Amniotic stem cell (primary cell): ENCODE results near the gene DERL2.

Source experiments
- DNase-seq: peaks from one replicate; lab custom pipeline; 2025; lab: John Stamatoyannopoulos, UW

Gene DERL2

GRCh38 chr17:5485270-5486205, at the start of gene DERL2:
Gene DERL2, minus strand, starts transcription at chr17:5486178. Its CDS starts 17 bp downstream, at chr17:5486161.
- DNase-seq = no peak

GRCh38 chr17:5535436-5535835, 49.5 kb upstream of the DERL2 start:
- DNase-seq = no peak

DNA sequence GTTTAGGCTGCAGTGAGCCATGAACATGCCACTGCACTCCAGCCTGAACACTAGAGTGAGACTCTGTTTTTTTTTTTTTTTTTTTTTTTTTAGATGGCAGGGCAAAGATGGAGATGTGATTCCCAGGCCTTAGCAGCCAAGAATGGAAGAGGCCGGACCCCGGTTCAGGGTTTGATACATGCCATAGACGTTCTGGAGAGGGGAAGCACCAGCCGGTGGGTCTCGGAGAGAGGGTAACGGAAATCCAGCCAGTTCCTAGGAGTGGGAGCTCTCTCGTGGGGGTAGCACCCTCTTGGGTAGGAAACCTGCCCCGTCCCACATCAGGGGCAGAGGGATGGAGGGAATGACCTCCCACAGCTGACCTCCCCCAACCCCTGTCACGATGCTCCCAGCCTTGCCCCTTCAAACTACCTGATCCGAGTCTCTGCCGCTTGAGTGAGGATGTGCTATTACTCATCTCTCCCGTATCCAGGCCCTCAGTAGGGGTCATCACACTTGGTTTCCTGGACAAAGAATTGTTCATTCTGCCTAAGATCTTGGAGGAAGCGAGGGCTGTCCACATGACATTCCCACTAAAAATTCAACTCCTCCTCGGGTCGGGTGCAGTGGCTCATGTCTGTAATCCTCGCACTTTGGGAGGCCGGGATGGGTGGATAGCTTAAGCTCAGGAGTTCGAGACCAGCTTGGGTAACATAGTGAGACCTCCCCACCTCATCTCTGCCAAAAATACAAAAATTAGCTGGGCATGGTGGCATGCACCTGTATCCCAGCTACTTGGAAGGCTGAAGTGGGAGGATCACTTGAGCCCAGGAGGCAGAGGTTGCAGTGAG, 47.7 kb upstream of the DERL2 start:
- DNase-seq = no peak

DNA sequence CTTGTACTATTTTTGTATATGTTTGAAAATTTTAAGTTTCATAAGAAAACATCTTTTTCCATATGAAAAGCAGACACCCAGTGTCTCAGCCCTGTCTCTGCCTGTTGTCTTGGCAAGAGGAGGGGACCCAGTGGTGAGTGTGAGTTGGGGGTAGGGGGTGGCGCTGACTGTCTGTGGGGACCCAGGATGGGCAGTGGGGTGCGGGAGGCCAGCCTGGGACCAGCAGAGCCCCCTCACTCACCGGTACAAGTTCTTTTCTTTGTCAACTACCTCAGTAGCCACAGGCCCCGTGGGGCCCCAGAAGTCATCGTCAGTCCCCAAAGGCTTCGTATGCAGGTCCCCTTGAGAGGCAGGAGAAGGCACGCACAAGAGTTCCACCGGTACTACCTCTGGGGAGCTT, 46.6 kb upstream of the DERL2 start:
- DNase-seq = no peak

GRCh38 chr17:5531085-5531418, 45.1 kb upstream of the DERL2 start:
- DNase-seq = no peak

GRCh38 chr17:5530265-5531084, 44.5 kb upstream of the DERL2 start:
- DNase-seq = no peak

DNA sequence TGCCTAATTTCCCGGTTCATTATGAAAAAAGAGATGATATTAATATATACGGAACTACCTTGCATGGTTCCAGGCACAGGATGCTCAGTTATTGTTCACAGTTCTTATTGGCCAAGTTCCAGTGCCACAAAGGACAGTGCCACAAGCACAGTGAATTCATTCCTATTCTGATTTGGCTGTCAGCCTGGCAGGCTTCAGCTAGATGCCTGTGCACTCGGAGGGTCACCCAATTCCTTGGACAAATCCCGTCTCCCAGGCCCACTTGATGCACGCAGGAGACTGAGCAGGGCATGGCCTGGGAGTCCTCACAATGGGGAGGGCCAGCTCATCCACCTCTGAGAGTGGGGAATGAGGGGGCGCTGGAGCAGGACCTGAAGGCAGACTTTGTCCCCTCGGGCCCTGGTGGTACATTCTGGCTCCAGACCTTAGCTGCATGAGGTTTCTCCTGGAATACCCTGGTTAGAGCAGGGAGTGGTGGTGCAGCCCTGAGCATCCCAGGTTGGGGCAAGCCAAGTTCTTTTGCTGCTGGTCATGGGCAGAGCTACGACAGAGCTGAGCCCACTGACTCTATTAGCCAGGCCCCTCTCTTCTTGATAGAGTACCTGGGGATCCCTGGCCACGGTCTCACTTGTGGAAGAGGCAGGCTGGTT, 41.7 kb upstream of the DERL2 start:
- DNase-seq = no peak

- peak; percentile 89 for DNase-seq
Observed at GRCh38 chr17:5526821-5527598, 41.0 kb upstream of the DERL2 start.

GRCh38 chr17:5523249-5523648, 37.3 kb upstream of the DERL2 start:
- no peak for DNase-seq

DNA sequence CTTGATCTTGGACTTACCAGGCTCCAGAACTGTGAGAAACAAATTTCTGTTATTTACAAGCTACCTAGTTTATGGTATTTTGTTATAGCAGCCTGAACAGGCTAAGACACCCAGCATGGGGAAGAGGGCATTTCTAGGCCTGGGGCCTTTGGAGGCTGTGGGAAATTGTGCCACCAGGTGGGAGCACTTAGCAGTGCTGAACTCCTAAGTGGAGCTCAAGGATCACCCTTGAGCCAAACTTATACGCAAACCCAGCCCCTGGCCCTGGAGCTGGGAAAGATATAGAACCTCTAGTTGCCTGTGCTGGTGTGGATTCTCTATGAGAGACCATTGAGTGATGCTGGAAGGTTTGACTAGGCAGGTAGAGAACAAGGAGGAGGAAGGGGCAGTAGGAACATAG, 36.5 kb upstream of the DERL2 start:
- DNase-seq = no peak

DNA sequence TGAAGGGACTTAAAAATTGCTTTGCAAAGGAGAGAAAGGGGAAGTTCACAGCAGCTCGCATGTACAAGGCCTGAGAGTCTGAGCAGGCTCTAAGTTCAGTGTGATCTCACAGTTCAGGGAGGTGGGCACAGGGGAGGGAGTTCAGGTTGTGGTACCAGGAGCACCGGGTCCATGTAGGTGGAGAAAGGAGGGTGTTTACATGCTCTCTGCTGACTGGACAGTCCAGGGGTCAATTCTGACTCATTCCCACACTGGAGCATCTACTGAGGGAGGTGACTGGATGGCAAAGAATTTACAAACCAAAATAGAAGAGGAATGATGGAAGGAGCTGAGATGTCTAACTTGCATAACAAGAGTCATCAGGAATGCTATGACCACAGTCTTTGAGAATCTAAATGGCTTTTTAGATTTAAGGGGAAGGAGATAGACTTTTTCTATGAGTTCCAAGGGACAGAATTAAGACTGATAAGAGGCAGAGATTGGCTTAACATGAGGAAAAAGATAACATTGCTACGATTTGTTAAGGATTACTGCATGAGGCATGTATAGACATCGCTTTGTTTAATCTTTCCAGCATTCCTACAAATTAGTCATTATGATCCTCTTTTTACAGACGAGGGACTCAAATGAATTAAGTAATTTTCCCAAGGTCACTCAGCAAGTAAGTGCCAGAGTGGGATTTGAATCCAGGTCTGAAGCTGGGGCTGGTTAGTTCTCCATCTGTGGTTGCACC, 30.2 kb upstream of the DERL2 start:
- peak; percentile 92 for DNase-seq

GRCh38 chr17:5514976-5515375, 29.0 kb upstream of the DERL2 start:
- DNase-seq = no peak

DNA sequence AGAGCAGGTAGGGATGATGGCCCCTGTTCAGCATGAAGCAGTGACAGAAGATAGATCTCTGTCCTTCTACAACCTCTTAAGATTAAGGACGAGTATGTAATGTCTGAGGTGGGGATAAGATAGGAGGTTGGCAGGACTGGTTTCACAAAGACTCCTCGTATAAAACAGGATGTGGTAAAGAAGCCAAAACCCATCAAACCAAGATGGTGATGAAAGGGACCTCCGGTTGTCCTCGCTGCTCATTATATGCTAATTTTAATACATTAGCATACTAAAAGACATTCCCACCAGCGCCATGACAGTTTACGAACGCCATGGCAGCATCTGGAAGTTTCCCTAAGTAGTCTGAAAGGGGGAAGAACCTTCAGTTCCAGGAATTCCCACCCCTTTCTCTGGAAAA, 27.6 kb upstream of the DERL2 start:
- no peak for DNase-seq

DNA sequence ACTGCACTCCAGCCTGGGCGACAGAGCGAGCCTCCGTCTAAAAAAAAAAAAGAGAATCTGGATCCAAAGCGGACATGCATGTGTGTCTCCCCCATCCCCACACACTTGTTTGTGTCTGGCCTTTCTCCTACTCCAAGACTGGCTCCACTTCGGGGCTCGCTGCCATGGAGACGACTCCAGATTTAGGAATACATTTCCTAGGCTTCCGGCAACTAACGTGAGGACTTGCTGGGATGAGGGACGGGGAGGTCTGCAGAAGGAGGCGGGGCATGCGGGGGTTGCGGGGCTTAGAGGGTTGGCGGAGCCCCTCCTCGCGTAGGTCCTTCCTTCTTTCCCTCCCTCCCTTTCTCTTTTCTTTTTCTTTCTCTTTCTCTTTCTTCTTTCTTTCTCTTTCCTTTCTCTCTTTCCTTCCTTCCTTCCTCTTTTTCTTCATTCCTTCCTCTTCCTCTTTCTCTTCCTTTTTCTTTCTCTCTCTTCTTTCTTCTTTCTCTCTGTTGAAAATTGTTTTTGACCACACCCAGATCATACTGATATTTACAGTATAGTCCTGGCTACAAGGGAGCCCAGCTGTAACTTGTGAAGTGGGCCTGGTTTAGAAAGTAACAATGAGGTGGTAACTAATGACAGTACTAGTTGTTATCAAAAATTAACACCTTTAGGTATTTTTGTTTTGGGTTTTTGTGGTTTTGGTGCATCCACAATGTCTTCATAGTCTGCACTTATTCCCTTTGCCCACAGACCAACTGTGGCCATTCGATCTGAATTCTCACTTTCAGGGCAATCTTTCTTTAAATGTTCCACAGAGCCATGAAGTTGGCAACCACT, 25.6 kb upstream of the DERL2 start:
- DNase-seq = no peak

GRCh38 chr17:5510771-5511170, 24.8 kb upstream of the DERL2 start:
- no peak for DNase-seq

DNA sequence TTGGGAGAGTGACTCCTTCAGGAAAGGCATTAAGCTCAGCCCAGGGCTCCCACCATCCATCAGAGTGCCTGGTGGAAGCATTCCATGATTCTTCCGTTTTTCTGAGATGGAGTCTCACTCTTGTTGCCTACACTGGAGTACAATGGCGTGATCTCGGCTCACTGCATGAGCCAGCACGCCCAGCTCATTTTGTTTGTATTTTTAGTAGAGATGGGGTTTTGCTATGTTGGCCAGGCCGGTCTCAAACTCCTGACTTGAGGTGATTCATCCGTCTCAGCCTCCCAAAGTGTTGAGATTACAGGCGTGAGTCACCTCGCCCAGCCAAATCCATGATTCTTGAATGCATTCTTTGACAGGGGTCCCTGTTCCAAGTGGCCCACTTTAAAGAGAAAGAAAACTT, 23.5 kb upstream of the DERL2 start:
- peak; percentile 32 for DNase-seq

DNA sequence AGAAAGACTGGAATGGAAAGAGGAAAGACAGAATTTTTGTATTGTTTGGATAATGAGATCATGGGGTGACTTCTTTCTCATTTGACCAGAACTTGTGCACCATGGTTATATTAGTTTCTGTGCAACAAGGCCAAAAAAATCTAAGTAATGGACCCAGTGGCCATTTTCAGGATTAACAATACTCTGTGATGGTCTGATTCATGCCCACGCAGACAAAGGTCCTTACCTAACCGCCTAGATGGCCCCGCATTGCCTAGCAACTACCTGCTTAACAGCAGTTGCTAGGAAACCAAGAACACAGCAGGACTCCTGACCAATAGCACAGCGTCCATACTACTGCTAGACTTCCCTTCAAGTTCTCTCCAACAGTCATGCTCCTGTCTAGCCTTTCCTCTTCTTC, 22.8 kb upstream of the DERL2 start:
- peak; percentile 27 for DNase-seq

- DNase-seq = no peak
Observed at GRCh38 chr17:5506307-5506706, 20.3 kb upstream of the DERL2 start.

DNA sequence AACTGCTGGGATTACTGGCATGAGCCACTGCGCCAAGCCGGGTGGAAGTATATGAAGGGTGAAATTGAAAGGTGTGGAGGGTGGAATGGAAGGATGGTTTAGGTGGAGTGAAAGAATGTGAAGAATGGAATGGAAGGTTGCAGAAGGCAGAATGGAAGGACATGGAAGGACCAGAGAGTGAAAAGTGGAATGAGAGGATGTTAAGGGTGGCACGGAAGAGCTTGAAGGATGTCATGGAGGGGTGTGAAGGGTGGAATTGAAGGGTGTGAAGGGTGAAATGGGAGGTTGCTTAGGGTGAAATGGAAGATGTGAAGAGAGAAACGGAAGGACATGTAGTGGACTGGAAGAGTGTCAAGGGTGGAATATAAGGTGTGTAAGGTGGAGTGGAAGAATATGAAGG, 16.6 kb upstream of the DERL2 start:
- no peak for DNase-seq
